GM13977 (cell line): ENCODE results near the gene BEND3.

ENCODE experiments used
- DNase-seq: peaks from one replicate; pipeline ENCODE4 v3.0.0; 2012; ENCODE audit warnings: low spot score
- CTCF ChIP-seq: IDR thresholded peaks from 2 replicates; pipeline ENCODE4 v1.5.1; 2012; ENCODE audit warnings: mild to moderate bottlenecking, control low read depth; ENCODE audit not compliant: insufficient read depth; ENCODE audit errors: extremely low read depth, missing control alignments
- in situ Hi-C: fragments of 300-500 bp; cut with MboI; formaldehyde crosslinking; loops from one replicate; pipeline ENCODE4 v1.12.0; 2022; ENCODE audit warnings: low sequenced_read_pairs, low pct_unique_long_range_greater_than_20kb, mixed read lengths, inconsistent platforms; ENCODE audit not compliant: unreplicated experiment

BEND3 gene

GRCh38 chr6:107079429-107079828 is 35.9 kb downstream of the BEND3 start:
- DNase-seq = no peak
- in situ Hi-C loops = no loop called here
- no peak for TF ChIP-seq CTCF

- in situ Hi-C loops = no loop called here
- TF ChIP-seq CTCF = no peak
- DNase-seq = no peak
These were observed 37.6 kb downstream of the BEND3 start for GRCh38 chr6:107077710-107078109.

- in situ Hi-C loops = no loop called here
- TF ChIP-seq CTCF = peak; percentile 40
- DNase-seq = peak; percentile 44
These were observed 39.3 kb downstream of the BEND3 start for GRCh38 chr6:107075951-107076381.

GRCh38 chr6:107070686-107071085 is 44.6 kb downstream of the BEND3 start:
- in situ Hi-C loops = no loop called here
- no peak for TF ChIP-seq CTCF

GRCh38 chr6:107069631-107070548 is 45.4 kb downstream of the BEND3 start:
- DNase-seq = no peak
- TF ChIP-seq CTCF = no peak
- in situ Hi-C loops = no loop called here

More at GRCh38 chr6:107070686-107071085, 44.6 kb downstream of the BEND3 start:
- no peak for DNase-seq

GRCh38 chr6:107068691-107069630 is 46.4 kb downstream of the BEND3 start:
- in situ Hi-C loops = no loop called here
- TF ChIP-seq CTCF = no peak
- DNase-seq = no peak
